Measurements from ENCODE around the gene GRID1.

DNA sequence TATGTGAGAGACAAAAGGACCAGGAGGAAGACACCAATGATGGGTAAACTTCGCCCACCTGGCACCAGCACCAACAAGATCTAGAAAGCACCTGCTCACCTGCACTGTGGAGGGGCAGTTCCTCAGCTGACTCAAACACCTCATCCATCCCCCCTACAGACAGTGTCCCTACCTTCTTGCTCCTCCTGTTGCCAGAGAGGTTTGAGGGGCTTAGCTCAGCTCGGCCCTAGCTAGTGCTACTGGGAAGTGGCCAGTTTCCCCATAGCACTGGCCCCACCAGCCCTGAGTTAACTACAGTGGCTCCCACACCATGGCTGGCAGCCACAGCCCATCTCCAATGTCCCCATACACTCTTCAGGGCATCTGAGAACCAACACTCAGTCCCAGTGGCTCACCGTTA, 70.8 kb downstream of the GRID1 start:
- TF ChIP-seq POLR2A (IDR thresholded peaks at IDR 0.05; ENCODE audit: low read length) (no peak), GATA1 (IDR thresholded peaks at IDR 0.05; ENCODE audit: low read depth, low read length) (no peak)

All from erythroblast (primary cell).